HG02852 (cell line): ENCODE measurements around the gene TDRD3.
A peak's percentile ranks its signal among the peaks of the same experiment; 100 is the strongest.

ENCODE experiments used
- ATAC-seq: cut with Tn5 transposase; IDR thresholded peaks from one replicate; pipeline ENCODE4 v1.9.1; 2021; ENCODE audit warnings: mild to moderate bottlenecking, moderate library complexity; ENCODE audit not compliant: unreplicated experiment

The TDRD3 gene

GRCh38 chr13:60572003-60572798 is 175.2 kb downstream of the TDRD3 start:
- no peak for ATAC-seq

- ATAC-seq = no peak
Measured at GRCh38 chr13:60572855-60573254, 175.8 kb downstream of the TDRD3 start.

DNA sequence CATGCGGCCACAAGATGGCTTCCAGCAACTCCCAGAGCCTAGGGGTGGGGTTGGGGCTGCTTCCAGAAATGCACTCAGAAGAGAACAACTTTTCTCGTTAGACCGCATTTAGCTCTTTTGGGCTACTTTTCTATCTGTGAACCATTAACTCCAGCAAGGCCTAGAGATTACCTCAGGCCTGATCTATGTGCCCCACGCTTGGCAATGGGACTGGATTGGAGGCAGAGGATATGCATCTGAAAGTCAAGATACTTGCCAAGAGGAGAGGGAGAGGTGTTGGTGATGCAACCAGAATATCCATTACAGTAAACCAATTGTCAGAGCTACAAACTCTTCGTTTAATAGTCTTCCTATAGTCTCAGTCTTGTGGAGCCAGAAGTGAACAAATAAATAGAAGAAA is 177.7 kb downstream of the TDRD3 start:
- ATAC-seq = no peak

- ATAC-seq = no peak
Measured at GRCh38 chr13:60575142-60575541, 178.1 kb downstream of the TDRD3 start.

DNA sequence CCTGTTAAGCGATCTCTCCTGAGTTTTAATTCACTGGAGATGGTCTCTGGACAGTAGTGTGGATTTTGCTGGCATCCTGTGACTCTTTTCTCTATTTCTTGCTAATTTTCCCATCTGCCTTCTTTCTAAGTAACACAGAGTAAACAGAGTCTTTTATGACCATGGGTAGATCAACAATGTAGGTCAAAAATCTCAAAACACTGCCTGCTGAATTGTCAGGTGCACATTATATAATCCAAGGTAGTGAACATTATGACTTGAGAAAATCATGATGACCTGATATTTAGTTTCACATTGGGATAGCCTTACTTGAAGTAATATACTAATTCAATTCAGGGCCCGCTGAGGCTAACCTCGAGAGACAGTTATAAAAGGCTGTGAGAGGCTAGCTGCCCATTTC is 180.7 kb downstream of the TDRD3 start:
- ATAC-seq = no peak

- no peak for ATAC-seq
Measured at GRCh38 chr13:60583196-60583888, 186.3 kb downstream of the TDRD3 start.

- ATAC-seq = peak; percentile 46
Measured at GRCh38 chr13:60583911-60584753, 187.1 kb downstream of the TDRD3 start.

GRCh38 chr13:60584976-60585375 is 188.0 kb downstream of the TDRD3 start:
- ATAC-seq = no peak

DNA sequence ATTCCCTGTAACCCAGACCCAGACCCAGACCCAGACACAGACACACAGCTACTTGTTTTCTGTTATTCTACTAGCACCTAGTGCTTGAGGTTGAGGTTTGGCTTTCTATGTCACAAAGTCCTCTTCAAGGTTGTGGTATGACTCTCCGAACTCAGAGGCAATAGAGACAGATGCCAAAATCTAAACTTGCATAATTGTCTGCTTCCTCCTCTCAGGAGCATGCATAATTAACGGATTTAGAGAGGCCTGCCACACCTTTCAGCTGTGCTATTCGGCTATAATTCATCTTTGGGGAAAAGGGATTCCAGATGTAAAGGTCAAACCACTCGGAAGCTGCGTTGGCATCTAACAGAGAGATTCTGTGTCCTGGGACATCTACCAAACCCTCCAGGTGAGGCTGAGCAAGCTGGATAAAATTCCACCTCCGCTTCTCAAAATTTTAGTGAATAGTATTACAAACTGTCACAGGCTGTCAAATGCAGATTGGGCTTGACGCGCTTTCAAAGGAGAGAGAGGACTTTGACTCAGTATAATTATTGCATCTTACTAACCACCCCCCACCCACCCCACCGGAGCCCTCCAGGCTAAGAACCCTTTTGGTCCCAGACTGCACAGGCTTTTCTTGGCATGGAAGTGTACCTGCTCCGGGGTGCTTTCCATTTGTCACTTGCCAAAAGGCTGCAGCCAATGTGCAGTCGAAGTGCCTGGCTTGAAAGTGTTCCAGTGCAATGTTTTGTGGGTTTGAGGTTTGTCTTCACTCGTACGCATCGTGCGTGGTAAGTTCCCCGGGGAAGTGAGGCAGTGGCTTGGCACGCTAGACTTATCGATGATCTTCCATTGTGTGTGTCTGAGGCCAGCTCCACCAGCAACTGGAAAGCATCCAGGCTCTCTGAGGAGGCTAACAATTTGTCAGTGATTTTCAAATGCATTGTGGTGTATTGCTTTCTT is 194.1 kb downstream of the TDRD3 start:
- ATAC-seq = no peak

DNA sequence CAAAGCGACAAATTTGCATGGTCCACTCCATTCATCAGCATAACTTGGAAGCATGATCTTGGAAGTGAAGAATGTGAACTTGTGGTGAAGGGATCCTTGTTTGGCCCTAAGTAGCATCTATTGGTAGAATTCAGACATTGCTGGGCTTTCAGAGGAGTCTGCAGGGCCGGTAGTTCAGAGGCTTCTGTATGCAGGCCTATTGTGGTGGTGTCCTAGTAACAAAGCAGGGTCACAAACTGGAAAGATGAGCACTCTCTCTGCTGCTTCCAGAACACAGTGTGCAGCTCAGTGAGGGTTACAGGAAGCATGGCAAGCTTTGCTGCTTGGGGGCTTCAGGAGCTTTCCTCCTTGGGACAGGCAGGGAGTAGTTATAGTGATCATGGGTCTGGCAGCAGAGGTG is 206.0 kb downstream of the TDRD3 start:
- ATAC-seq = no peak

GRCh38 chr13:60604058-60604457 is 207.0 kb downstream of the TDRD3 start:
- ATAC-seq = no peak

GRCh38 chr13:60608954-60609353 is 211.9 kb downstream of the TDRD3 start:
- no peak for ATAC-seq

GRCh38 chr13:60611523-60611922 is 214.5 kb downstream of the TDRD3 start:
- ATAC-seq = no peak

DNA sequence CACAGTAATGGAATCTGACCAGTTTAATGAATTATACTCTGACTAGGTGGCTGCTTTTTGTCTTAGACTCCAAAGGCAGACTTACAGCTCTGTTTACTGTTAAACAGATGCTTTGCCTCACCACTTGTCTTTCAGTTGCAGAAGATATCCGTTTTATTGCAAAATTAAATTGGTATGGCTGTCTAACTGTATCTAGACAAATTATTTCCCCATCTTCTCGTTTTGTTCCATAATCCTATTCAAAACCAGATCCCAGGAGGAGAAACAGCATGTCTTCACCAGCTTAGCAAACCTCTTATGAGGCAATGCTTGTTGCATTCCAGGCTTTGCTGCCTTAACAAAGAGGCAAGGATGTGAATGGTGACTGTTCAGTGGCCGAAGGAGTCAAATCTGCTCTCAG is 215.6 kb downstream of the TDRD3 start:
- ATAC-seq = no peak

DNA sequence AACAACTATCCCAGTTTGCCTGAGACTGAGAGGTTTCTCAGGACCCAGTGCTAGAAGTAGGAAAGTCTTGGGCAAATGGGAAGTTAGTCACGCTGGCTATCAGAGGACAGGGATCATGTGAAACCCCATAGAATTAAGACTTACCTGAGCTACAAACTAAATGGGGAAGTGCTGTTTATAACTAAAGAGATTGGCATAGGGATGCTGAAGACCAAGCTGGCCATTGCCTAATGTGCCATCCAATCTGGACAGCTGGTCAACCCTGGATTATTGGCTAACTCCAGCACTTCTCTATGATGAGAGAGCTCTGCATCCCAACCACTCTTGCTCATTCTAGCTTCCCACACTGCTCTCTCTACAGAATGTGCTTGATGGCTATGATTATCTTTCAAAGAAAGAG is 216.1 kb downstream of the TDRD3 start:
- ATAC-seq = no peak

- no peak for ATAC-seq
Measured at GRCh38 chr13:60617991-60618733, 221.1 kb downstream of the TDRD3 start.

- ATAC-seq = no peak
Measured at GRCh38 chr13:60619461-60619860, 222.4 kb downstream of the TDRD3 start.

DNA sequence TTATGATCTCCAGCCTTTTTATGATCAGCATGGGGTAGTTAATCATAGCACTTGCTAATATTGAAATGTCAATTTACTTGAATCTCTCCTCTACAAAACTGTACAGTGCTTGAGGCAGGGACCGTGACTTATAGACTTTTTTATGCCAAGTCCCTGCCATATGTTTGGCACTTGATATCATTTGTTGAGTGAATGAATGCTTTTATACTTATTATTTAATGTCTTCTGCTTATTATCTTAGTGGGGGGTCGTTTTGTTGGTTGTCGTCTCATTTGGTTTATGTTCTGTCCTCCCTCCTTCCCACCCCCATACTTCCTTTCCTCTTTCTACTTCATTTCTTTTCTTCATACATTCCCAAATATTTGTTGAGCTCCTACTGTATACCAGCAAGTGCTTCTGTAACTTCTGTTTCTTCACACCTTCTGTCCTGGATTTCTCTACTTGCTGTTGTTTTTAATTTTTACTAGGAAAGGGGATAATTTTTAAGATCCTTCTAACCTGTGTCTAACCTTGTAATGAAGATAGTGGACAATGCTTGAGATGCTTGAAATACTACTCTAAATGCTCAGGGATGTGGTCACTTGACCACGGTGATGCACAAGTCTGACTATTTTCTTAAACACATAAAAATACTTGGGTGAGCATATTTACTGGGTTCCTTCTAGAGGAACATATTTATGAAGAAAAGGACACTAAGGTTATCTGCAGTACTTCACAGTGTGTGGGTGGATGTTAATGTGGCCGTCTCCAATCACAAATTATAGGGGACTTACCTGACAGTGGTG is 223.8 kb downstream of the TDRD3 start:
- ATAC-seq = no peak

DNA sequence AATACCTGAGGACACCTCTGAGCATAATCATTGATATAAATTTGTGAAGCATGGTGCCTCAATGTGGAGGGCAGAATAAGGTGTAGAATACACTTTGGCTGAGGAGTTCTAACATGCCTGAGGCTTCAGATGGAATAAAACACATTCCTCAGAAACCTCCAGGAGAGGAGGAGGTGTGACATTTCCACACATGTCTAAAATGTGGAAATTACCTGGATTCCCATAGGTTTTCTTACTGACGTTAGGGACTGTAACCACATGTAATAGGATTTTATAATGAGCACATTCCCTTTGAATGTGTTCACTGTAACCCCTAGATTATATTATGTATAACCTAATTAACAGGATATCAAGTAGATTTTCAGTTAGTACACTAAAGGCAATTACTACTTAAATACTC is 226.1 kb downstream of the TDRD3 start:
- no peak for ATAC-seq
